Muscle of leg (tissue), 11 donors: ENCODE data around the gene DAPP1. TPM values are rescaled to one million over a fixed set of nuclear protein-coding genes. Genes with fewer than 3 reads are reported as not detected.

Source experiments
- DNase-seq: peaks from one replicate; pipeline ENCODE4 v3.0.0; 2013
- H3K27ac ChIP-seq: one replicate; pipeline ENCODE4 v1.5.1; 2013; ENCODE audit warnings: mild to moderate bottlenecking, low read length, control low read depth
- H3K27me3 ChIP-seq: one replicate; pipeline ENCODE4 v1.6.1; 2013; ENCODE audit warnings: low read length; ENCODE audit not compliant: control insufficient read depth, insufficient read depth
- H3K36me3 ChIP-seq: one replicate; pipeline ENCODE4 v1.6.1; 2013; ENCODE audit warnings: low read length; ENCODE audit not compliant: control insufficient read depth, insufficient read depth
- H3K4me1 ChIP-seq: one replicate; pipeline ENCODE4 v1.6.1; 2013; ENCODE audit warnings: low read length; ENCODE audit not compliant: control insufficient read depth, insufficient read depth
- H3K4me3 ChIP-seq: one replicate; pipeline ENCODE4 v1.5.1; 2013; ENCODE audit warnings: low read length, control low read depth
- H3K9me3 ChIP-seq: replicated peaks from 2 replicates; pipeline ENCODE4 v1.6.1; 2013; ENCODE audit warnings: low read depth, low read length; ENCODE audit not compliant: control insufficient read depth
- whole genome bisulfite sequencing: methylation state at CpG from one replicate; pipeline ENCODE4 v1.1.5; 2013; ENCODE audit warnings: missing lambda C conversion rate; ENCODE audit not compliant: insufficient coverage; 5-methylcytosine and 5-hydroxymethylcytosine counted together
- polyA plus RNA-seq, 8 donors: library from polyadenylated mRNA; unstranded; fragments of 120-200 nt; gene quantifications; one replicate each; pipeline versions ENCODE4 v1.2.1 to v1.2.3, GENCODE V29; 2013; ENCODE audit warnings: inconsistent platforms in 1 of 8, low replicate concordance in 1 of 8; ENCODE audit not compliant: insufficient read length in 8 of 8, insufficient read depth in 1 of 8
- total RNA-seq: library from RNA; stranded (reverse); fragments of 120-200 nt; gene quantifications from one replicate; pipeline ENCODE4 v1.2.4, GENCODE V29; 2013

DAPP1 gene
- total and polyA plus RNA-seq, 9 donors = 1.00 to 3.7 (median 1.6) TPM

DNA sequence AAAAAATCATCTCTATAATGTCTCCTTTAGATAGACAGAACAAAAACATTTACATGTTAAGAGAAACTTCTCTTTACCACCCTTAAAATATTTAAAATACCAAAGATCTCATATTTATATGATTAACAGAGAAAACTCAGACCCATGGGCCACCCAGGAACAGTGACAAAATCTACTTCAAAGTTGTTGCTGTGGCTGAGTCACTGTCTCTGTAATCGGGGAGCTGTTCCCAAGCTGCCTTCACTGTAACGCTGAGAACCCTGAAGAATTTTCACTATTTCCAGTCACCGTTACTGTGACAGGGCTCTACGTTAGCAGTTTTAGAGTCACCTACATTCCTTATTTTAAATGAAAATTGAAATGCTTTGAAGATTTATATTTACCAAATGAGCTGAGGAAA lies 9.0 kb upstream of the DAPP1 start:
- WGBS = 100% methylated on average over 2 of the region's 4 CpGs
- H3K9me3 ChIP-seq = no peaks in the 10 kb centered on the region
- no peak overlapping the region for H3K27ac ChIP-seq

DNA sequence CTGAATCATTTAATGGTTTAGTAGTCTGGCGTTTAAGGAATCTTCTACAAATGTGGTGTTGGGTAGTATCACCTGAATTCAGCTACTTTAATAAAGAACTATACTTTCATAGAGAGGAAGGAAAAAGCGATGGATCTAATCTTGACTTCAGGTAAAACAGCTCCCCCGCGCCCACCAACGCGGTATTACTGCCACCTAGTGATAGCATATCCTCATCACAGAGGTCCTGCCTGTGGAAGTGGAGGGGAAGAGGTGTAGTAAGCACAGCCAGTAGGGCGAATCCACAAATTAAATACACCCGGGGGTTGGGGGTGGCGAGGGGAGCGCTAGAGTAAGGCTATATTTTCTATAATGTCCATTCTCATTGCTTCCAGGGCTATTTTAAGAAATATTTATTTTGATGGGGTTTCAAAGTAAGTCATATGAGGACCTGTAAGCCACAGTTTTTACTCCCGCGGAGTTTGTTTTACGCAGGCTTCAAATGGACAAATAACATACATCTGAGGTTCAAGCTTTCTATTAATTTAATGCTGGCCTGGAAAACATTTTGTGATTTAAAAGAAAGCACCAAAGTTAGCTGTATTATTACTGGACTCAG lies 8.3 kb upstream of the DAPP1 start:
- no peaks in the 10 kb centered on the region for H3K36me3 ChIP-seq
- no peak overlapping the region for H3K27ac ChIP-seq
- no peaks in the 10 kb centered on the region for H3K9me3 ChIP-seq
- H3K4me3 ChIP-seq = no peak overlapping the region
- peaks cover 15% of the 10 kb centered on the region for H3K4me1 ChIP-seq
- DNase-seq = no peak
- no CpG with 5 or more reads among the region's 13 CpGs for WGBS
- H3K27me3 ChIP-seq = no peaks in the 10 kb centered on the region

More for the DNA sequence above, 9.0 kb upstream of the DAPP1 start:
- H3K36me3 ChIP-seq = no peaks in the 10 kb centered on the region
- peaks cover 15% of the 10 kb centered on the region for H3K4me1 ChIP-seq
- no peak overlapping the region for H3K4me3 ChIP-seq
- DNase-seq = no peak
- no peaks in the 10 kb centered on the region for H3K27me3 ChIP-seq

DNA sequence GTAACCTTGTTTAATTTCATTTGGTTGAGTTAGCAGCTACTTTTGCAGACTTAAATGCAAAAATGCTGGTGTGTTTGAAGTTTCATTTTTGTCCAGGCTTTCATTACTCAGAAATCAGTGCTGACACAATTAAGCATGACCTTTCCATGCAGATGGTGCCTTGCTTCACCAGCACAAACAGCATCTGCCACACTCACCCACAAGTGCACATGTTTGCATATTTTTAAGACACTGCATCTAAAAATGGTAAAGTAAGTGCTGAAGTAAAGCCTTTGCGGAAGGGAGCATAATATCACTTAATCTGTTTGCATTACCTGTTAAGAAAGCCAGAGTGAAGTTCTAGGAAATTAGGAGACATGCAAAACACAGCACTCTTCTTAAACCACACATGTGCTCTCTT lies 7.3 kb upstream of the DAPP1 start:
- Histone ChIP-seq H3K4me3 (no peak overlapping the region), H3K9me3 (no peaks in the 10 kb centered on the region), H3K27ac (no peak overlapping the region), H3K36me3 (no peaks in the 10 kb centered on the region), H3K27me3 (no peaks in the 10 kb centered on the region), H3K4me1 (peaks cover 7% of the 10 kb centered on the region)
- no CpG with 5 or more reads among the region's 1 CpG for WGBS
- no peak for DNase-seq

DNA sequence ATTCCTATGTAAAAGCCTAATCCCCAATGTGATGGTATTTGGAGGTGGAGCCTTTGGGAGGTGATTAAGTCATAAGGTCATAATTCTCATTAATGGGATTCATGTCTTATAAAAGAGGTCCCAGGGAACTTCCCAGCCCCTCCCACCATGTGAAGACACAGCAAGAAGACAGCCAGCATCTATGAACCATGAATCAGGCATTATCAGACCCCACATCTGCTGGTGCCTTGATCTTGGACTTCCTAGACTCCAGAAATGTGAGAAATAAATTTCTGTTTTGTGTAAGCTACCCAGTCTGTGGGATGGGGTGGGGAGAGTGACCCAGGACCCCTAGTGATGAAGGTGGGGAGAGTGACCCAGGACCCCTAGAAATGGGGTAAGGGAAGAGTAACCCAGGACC lies 6.1 kb upstream of the DAPP1 start:
- no peaks in the 10 kb centered on the region for H3K36me3 ChIP-seq
- no peaks in the 10 kb centered on the region for H3K9me3 ChIP-seq
- no peak for DNase-seq
- no peak overlapping the region for H3K4me3 ChIP-seq
- no peak overlapping the region for H3K27ac ChIP-seq
- H3K4me1 ChIP-seq = peaks cover 7% of the 10 kb centered on the region
- H3K27me3 ChIP-seq = no peaks in the 10 kb centered on the region

DNA sequence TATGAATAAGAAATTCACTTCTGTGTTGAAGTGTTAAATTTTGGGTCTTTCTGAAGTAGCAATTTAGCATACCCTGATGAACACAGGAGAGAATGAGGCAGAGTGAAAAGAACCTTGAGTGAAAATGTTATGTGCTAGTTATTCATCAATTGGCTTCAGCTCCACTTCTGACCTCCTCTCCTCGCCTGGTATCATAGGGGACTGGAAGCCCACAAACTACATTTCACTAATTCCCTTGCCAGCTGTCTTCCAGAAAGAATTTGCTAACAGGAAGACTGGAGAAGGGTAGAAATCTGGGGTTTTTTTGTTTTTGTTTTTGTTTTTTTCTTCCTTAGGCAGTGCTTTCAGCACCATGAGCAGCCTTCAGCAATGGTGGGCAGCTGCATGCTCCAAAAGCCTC lies 5.5 kb upstream of the DAPP1 start:
- no peak overlapping the region for H3K27ac ChIP-seq
- peaks cover 2% of the 10 kb centered on the region for H3K4me1 ChIP-seq
- H3K4me3 ChIP-seq = no peak overlapping the region
- DNase-seq = no peak
- H3K9me3 ChIP-seq = no peaks in the 10 kb centered on the region
- H3K27me3 ChIP-seq = no peaks in the 10 kb centered on the region
- WGBS = no CpG with 5 or more reads among the region's 1 CpG
- no peaks in the 10 kb centered on the region for H3K36me3 ChIP-seq

DNA sequence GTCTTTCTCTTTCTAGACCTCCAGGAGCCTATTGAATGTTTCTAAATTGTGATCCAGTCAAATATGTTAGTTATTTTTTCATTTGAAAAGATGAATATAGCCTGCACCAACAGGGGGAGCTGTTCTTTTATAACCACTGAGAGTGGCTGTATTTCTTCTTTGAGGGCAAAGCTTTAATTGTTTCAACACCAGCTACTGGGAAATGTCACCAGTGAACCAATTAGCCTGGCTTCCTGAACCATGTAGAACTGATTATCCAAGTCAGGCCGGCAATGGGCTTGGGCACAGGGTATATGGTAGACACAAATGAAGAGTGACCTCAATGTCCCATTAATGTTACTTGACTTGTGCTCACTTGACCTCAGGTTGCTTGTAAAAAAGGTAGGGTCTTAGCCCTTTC lies 4.8 kb upstream of the DAPP1 start:
- no peak for DNase-seq

DNA sequence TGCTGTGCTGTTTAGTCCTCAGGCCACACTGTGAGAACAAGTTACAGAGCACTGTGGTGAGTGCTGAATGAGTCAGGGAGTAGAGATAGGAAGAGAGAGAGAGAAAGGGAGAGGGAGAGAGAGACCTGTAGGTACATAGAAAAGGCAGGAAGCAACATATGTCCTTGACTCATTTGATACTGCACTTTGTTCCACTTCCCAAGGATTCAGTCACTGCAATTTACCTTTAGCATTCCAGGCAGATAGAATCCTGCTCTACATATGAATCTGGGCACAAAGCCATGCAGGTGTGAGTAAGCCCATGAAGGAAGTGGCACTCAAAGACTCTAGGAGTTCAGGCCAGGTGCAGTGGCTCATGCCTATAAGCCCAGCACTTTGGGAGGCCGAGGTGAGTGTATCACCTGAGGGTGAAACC lies 1.0 kb upstream of the DAPP1 start:
- H3K27ac ChIP-seq = no peak overlapping the region
- no peak for DNase-seq
- no peak overlapping the region for H3K4me3 ChIP-seq
- H3K4me1 ChIP-seq = no peaks in the 10 kb centered on the region
- H3K36me3 ChIP-seq = no peaks in the 10 kb centered on the region
- no CpG with 5 or more reads among the region's 1 CpG for WGBS
- H3K9me3 ChIP-seq = no peaks in the 10 kb centered on the region
- H3K27me3 ChIP-seq = no peaks in the 10 kb centered on the region

More for the DNA sequence above, 4.8 kb upstream of the DAPP1 start:
- H3K4me1 ChIP-seq = no peaks in the 10 kb centered on the region
- no peaks in the 10 kb centered on the region for H3K9me3 ChIP-seq
- no CpG with 5 or more reads among the region's 1 CpG for WGBS
- no peak overlapping the region for H3K4me3 ChIP-seq
- no peaks in the 10 kb centered on the region for H3K27me3 ChIP-seq
- H3K36me3 ChIP-seq = no peaks in the 10 kb centered on the region
- H3K27ac ChIP-seq = no peak overlapping the region

DNA sequence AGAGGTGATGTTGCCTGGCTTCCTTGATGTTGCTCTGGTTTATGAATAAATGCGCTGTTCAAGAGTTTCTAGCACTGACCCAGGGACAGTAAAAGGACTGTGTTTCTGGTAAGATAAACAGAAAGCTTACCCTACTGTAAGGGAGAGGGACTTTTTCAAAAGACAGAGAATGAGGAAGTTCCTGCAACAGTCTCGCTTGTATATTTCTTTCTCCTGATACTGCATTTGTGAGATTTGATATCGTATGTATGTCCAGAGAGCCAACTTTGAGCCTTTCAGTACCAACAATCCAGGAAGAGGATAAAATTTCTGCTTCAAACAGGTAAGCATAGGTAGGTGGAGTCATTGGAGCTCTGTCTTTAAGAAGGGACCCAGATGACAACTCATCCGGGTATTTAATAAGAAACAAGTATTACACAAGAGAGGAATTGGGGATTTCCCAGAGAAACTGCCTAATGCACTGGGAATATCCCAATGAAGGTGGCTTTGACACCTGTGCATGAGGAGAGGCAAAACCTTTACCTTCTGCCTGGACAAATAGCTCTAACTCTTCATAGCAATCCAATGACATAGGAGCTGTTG lies 773 bp downstream of the DAPP1 start:
- no peaks in the 10 kb centered on the region for H3K27me3 ChIP-seq
- no peak overlapping the region for H3K4me3 ChIP-seq
- no CpG with 5 or more reads among the region's 4 CpGs for WGBS
- no peak for DNase-seq
- H3K27ac ChIP-seq = no peak overlapping the region
- no peaks in the 10 kb centered on the region for H3K4me1 ChIP-seq
- no peaks in the 10 kb centered on the region for H3K9me3 ChIP-seq
- H3K36me3 ChIP-seq = no peaks in the 10 kb centered on the region

DNA sequence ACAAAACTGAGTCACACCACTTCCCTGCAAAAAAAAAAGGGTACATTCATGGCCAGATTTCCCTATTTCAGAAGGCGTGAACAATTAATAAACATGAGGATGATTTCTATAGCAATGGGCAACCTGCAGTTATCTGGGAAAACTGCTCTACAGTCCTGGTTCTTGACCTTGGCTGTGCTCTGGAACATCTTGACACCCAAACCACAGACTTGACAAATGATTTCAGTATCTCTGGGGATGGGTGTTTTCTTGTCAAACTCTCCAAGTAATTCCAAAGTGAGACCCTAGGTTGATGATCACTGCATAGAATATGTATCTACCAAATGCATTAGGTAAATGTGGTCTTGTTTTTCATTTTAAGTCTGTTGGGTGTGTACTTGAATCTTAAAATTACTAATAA lies 2.0 kb downstream of the DAPP1 start:
- no peaks in the 10 kb centered on the region for H3K36me3 ChIP-seq
- WGBS = no CpG with 5 or more reads among the region's 1 CpG
- DNase-seq = no peak
- no peaks in the 10 kb centered on the region for H3K9me3 ChIP-seq
- no peak overlapping the region for H3K27ac ChIP-seq
- H3K27me3 ChIP-seq = no peaks in the 10 kb centered on the region
- no peak overlapping the region for H3K4me3 ChIP-seq
- H3K4me1 ChIP-seq = no peaks in the 10 kb centered on the region

DNA sequence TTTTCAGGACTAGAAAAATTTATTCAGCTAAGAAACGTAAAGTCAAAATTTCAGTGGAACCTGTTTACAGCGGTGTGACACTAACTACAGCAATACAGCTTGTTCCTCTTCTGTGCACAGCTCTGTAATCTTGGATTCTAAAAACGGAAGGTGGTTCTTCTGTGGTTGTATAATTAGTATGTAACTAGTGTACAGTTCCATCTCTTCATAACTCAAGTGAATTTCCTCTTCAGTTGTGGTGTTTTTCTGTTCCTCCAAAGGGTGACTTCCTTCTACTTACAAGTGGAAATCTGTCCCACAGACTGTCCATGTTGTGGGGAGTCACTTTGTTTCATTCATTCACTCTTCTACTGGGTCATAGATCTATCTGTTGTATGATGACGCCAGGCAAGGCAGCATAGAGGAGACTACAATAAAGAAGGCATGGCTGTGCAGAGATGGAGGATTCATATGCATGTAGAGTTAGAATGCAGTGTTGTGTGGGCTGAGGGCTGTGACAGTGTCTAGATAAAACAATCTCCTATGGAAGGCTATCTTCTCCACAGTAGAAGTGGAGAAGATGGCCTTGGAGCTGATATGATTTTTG lies 5.4 kb downstream of the DAPP1 start:
- H3K4me3 ChIP-seq = no peak overlapping the region
- peak; percentile 45 for DNase-seq
- H3K27ac ChIP-seq = no peak overlapping the region
- no peaks in the 10 kb centered on the region for H3K27me3 ChIP-seq
- no peaks in the 10 kb centered on the region for H3K9me3 ChIP-seq
- WGBS = no CpG with 5 or more reads among the region's 4 CpGs
- H3K4me1 ChIP-seq = no peaks in the 10 kb centered on the region
- H3K36me3 ChIP-seq = no peaks in the 10 kb centered on the region
